WTC11 (cell line): ENCODE measurements around the gene CCDC51. TPM values are rescaled to one million over a fixed set of nuclear protein-coding genes. Genes with fewer than 3 reads are reported as not detected.
A peak's percentile ranks its signal among the peaks of the same experiment; 100 is the strongest.

Experiments used
- ATAC-seq: fragments of 200-7000 bp; cut with Tn5 transposase; 2 replicates; pipeline ENCODE4 v1.10.0; 2021; ENCODE audit warnings: mild to moderate bottlenecking, moderate library complexity
- CTCF ChIA-PET: fragments of 300-600 bp; sonication (Branson Sonifier 250); formaldehyde crosslinking; loops from one replicate; lab custom pipeline; 2021; ENCODE audit warnings: antibody characterized with exemption; lab: Charles Lee
- POLR2A ChIA-PET: fragments of 350-600 bp; sonication (Branson Sonifier 250); formaldehyde crosslinking; loops from one replicate; lab custom pipeline; 2021; ENCODE audit warnings: antibody characterized with exemption; lab: Charles Lee
- DNase-seq: peaks from one replicate; pipeline ENCODE4 v3.0.0; 2021; ENCODE audit warnings: low spot score
- H3K27ac Mint-ChIP-seq: 2 replicates; pipeline ENCODE4 v1.8.0; 2021; ENCODE audit warnings: mixed read lengths
- H3K27me3 Mint-ChIP-seq: 2 replicates; pipeline ENCODE4 v1.8.0; 2021; ENCODE audit warnings: low read depth, mild to moderate bottlenecking, moderate library complexity, mixed read lengths
- H3K36me3 Mint-ChIP-seq: 2 replicates; pipeline ENCODE4 v1.8.0; 2021; ENCODE audit warnings: mixed read lengths
- H3K4me1 Mint-ChIP-seq: 2 replicates; pipeline ENCODE4 v1.8.0; 2022; ENCODE audit warnings: mixed read lengths
- H3K4me3 Mint-ChIP-seq: 2 replicates; pipeline ENCODE4 v1.8.0; 2021; ENCODE audit warnings: mild to moderate bottlenecking, moderate library complexity, mixed read lengths
- H3K9me3 Mint-ChIP-seq: 2 replicates; pipeline ENCODE4 v1.8.0; 2021; ENCODE audit warnings: mixed read lengths
- HMGA2 ChIP-seq: fragments of 250-450 bp; sonication (Bioruptor Pico); IDR thresholded peaks from 2 replicates; pipeline ENCODE4 v1.4.0; 2021; ENCODE audit warnings: mild to moderate bottlenecking, moderate library complexity
- JUN ChIP-seq: sonication (generic); formaldehyde crosslinking; IDR thresholded peaks from 2 replicates; pipeline ENCODE4 v1.8.0; 2023; ENCODE audit warnings: mild to moderate bottlenecking, missing genetic modification reagents
- NFATC4 ChIP-seq: fragments of 250-450 bp; sonication (Bioruptor Pico); IDR thresholded peaks from 2 replicates; pipeline ENCODE4 v1.9.0; 2021; ENCODE audit warnings: mild to moderate bottlenecking
- TP53 ChIP-seq: sonication (generic); formaldehyde crosslinking; IDR thresholded peaks from 2 replicates; pipeline ENCODE4 v1.8.1; 2023; ENCODE audit warnings: mild to moderate bottlenecking, missing genetic modification reagents
- total RNA-seq: library from RNA; stranded (reverse); gene quantifications from 3 replicates; pipeline ENCODE4 v1.2.3, GENCODE V29; 2021
- TF ChIP-seq, protein P1 (sequence below): sonication (generic); formaldehyde crosslinking; IDR thresholded peaks from 2 replicates; pipeline ENCODE4 v1.8.1; 2022; ENCODE audit warnings: mild to moderate bottlenecking, missing genetic modification reagents, moderate library complexity, borderline replicate concordance
- TF ChIP-seq, protein P2 (sequence below): sonication (generic); formaldehyde crosslinking; IDR thresholded peaks from 2 replicates; pipeline ENCODE4 v1.8.0; 2022; ENCODE audit warnings: mild to moderate bottlenecking, missing genetic modification reagents
- TF ChIP-seq, protein P3 (sequence below): sonication (generic); formaldehyde crosslinking; IDR thresholded peaks from 2 replicates; pipeline ENCODE4 v1.8.1; 2023; ENCODE audit warnings: mild to moderate bottlenecking, missing genetic modification reagents
- TF ChIP-seq, protein P4 (sequence below): sonication (generic); formaldehyde crosslinking; IDR thresholded peaks from 2 replicates; pipeline ENCODE4 v1.8.1; 2023; ENCODE audit warnings: mild to moderate bottlenecking, missing genetic modification reagents
- TF ChIP-seq, protein P5 (sequence below): sonication (generic); formaldehyde crosslinking; conservative IDR thresholded peaks from 2 replicates; pipeline ENCODE4 v1.8.1; 2022; ENCODE audit warnings: mild to moderate bottlenecking, missing genetic modification reagents
- TF ChIP-seq, protein P6 (sequence below): sonication (generic); formaldehyde crosslinking; IDR thresholded peaks from 2 replicates; pipeline ENCODE4 v1.8.1; 2023; ENCODE audit warnings: mild to moderate bottlenecking, moderate library complexity, missing genetic modification reagents
- TF ChIP-seq, protein P7 (sequence below): sonication (generic); formaldehyde crosslinking; IDR thresholded peaks from 2 replicates; pipeline ENCODE4 v1.8.0; 2022; ENCODE audit warnings: missing genetic modification reagents
- TF ChIP-seq, protein P8 (sequence below): sonication (generic); formaldehyde crosslinking; IDR thresholded peaks from 2 replicates; pipeline ENCODE4 v1.8.1; 2023; ENCODE audit warnings: mild to moderate bottlenecking, missing genetic modification reagents, borderline replicate concordance
- TF ChIP-seq, protein P9 (sequence below): fragments of 250-450 bp; sonication (Bioruptor Pico); IDR thresholded peaks from 2 replicates; pipeline ENCODE4 v1.9.0; 2021; ENCODE audit warnings: mild to moderate bottlenecking, borderline replicate concordance

Gene CCDC51
- total RNA-seq, 1 experiment from 2014 or later: 25.1 TPM

DNA sequence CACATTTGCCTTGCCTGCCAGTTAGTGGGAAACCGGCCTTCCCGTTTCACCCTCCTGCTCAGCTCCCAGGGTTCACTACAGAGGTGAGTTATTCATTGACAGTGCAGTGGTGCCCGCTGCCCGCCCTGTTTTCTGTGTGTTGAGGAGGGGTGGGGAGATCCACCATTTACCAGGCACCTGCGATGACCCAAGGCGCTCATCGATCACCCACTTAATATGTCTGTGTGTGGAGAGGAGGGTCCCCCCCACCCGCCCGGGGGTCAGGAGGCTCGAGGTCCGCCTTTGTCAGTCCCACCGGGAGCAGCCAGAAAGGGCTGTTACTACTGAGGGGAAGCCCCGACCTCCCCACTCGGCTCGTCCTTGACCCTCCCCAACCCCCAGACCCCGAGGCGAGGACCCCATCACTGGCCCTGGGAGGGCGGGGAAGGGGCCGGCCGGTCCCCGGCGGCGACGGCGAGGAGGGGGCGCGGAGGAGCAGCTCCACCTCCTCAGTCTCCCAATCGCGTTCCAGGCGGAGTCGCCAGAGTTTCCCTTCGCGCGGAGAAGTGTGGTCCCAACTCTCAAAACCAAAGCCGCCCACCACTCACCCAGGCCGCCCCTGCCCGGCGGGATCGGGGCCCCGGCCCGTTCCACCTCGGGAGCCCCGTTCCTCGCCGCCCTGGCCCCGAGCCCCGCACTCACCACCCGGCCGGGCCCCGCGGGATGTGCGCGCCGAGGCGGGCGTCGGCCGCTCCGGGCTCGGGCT is 11.2 kb downstream of the CCDC51 start:
- Mint-ChIP-seq H3K36me3 (peaks cover 23% of the 10 kb centered on the region), H3K4me3 (peak overlapping the region; percentile 75), H3K9me3 (no peaks in the 10 kb centered on the region), H3K4me1 (peaks cover 59% of the 10 kb centered on the region), H3K27me3 (no peaks in the 10 kb centered on the region), H3K27ac (peak overlapping the region; percentile 86)
- DNase-seq (peak; percentile 65), ATAC-seq (0 out of 2 replicates have a peak, but pooled peaks have one; percentile 0)
- ChIA-PET CTCF (interaction anchor here (0.7 to 8.2 kb wide), 7 partner anchors 11 to 234 kb away, joined by 3 to 142 read pairs (median 5); partner anchors contain the start of genes CCDC51 and TMA7), POLR2A (interaction anchor here (0.9 to 3.7 kb wide), 7 partner anchors 11 to 185 kb away, joined by 3 to 15 read pairs (median 4); partner anchors contain the start of genes ATRIP, CCDC51, PFKFB4 and TMA7)
- TF ChIP-seq, protein P1, sequence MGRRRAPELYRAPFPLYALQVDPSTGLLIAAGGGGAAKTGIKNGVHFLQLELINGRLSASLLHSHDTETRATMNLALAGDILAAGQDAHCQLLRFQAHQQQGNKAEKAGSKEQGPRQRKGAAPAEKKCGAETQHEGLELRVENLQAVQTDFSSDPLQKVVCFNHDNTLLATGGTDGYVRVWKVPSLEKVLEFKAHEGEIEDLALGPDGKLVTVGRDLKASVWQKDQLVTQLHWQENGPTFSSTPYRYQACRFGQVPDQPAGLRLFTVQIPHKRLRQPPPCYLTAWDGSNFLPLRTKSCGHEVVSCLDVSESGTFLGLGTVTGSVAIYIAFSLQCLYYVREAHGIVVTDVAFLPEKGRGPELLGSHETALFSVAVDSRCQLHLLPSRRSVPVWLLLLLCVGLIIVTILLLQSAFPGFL (CRISPR knock-in tag): no peak
- TF ChIP-seq, protein P2, sequence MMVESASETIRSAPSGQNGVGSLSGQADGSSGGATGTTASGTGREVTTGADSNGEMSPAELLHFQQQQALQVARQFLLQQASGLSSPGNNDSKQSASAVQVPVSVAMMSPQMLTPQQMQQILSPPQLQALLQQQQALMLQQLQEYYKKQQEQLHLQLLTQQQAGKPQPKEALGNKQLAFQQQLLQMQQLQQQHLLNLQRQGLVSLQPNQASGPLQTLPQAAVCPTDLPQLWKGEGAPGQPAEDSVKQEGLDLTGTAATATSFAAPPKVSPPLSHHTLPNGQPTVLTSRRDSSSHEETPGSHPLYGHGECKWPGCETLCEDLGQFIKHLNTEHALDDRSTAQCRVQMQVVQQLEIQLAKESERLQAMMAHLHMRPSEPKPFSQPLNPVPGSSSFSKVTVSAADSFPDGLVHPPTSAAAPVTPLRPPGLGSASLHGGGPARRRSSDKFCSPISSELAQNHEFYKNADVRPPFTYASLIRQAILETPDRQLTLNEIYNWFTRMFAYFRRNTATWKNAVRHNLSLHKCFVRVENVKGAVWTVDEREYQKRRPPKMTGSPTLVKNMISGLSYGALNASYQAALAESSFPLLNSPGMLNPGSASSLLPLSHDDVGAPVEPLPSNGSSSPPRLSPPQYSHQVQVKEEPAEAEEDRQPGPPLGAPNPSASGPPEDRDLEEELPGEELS (CRISPR knock-in tag): 0 out of 2 replicates have a peak, but pooled peaks have one; percentile 14
- TF ChIP-seq, protein P3, sequence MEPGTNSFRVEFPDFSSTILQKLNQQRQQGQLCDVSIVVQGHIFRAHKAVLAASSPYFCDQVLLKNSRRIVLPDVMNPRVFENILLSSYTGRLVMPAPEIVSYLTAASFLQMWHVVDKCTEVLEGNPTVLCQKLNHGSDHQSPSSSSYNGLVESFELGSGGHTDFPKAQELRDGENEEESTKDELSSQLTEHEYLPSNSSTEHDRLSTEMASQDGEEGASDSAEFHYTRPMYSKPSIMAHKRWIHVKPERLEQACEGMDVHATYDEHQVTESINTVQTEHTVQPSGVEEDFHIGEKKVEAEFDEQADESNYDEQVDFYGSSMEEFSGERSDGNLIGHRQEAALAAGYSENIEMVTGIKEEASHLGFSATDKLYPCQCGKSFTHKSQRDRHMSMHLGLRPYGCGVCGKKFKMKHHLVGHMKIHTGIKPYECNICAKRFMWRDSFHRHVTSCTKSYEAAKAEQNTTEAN: no peak
- TF ChIP-seq NFATC4 (CRISPR knock-in tag) (peak; percentile 34; the same call in 1 of the 2 replicates), HMGA2 (no peak), TP53 (0 out of 2 replicates have a peak, but pooled peaks have one; percentile 24), JUN (CRISPR knock-in tag) (0 out of 2 replicates have a peak, but pooled peaks have one; percentile 35)
- TF ChIP-seq, protein P4, sequence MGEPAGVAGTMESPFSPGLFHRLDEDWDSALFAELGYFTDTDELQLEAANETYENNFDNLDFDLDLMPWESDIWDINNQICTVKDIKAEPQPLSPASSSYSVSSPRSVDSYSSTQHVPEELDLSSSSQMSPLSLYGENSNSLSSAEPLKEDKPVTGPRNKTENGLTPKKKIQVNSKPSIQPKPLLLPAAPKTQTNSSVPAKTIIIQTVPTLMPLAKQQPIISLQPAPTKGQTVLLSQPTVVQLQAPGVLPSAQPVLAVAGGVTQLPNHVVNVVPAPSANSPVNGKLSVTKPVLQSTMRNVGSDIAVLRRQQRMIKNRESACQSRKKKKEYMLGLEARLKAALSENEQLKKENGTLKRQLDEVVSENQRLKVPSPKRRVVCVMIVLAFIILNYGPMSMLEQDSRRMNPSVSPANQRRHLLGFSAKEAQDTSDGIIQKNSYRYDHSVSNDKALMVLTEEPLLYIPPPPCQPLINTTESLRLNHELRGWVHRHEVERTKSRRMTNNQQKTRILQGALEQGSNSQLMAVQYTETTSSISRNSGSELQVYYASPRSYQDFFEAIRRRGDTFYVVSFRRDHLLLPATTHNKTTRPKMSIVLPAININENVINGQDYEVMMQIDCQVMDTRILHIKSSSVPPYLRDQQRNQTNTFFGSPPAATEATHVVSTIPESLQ: no peak
- TF ChIP-seq, protein P5, sequence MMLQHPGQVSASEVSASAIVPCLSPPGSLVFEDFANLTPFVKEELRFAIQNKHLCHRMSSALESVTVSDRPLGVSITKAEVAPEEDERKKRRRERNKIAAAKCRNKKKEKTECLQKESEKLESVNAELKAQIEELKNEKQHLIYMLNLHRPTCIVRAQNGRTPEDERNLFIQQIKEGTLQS (CRISPR knock-in tag): no peak
- TF ChIP-seq, protein P6, sequence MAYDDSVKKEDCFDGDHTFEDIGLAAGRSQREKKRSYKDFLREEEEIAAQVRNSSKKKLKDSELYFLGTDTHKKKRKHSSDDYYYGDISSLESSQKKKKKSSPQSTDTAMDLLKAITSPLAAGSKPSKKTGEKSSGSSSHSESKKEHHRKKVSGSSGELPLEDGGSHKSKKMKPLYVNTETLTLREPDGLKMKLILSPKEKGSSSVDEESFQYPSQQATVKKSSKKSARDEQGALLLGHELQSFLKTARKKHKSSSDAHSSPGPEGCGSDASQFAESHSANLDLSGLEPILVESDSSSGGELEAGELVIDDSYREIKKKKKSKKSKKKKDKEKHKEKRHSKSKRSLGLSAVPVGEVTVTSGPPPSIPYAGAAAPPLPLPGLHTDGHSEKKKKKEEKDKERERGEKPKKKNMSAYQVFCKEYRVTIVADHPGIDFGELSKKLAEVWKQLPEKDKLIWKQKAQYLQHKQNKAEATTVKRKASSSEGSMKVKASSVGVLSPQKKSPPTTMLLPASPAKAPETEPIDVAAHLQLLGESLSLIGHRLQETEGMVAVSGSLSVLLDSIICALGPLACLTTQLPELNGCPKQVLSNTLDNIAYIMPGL (CRISPR knock-in tag): no peak
- TF ChIP-seq, protein P7, sequence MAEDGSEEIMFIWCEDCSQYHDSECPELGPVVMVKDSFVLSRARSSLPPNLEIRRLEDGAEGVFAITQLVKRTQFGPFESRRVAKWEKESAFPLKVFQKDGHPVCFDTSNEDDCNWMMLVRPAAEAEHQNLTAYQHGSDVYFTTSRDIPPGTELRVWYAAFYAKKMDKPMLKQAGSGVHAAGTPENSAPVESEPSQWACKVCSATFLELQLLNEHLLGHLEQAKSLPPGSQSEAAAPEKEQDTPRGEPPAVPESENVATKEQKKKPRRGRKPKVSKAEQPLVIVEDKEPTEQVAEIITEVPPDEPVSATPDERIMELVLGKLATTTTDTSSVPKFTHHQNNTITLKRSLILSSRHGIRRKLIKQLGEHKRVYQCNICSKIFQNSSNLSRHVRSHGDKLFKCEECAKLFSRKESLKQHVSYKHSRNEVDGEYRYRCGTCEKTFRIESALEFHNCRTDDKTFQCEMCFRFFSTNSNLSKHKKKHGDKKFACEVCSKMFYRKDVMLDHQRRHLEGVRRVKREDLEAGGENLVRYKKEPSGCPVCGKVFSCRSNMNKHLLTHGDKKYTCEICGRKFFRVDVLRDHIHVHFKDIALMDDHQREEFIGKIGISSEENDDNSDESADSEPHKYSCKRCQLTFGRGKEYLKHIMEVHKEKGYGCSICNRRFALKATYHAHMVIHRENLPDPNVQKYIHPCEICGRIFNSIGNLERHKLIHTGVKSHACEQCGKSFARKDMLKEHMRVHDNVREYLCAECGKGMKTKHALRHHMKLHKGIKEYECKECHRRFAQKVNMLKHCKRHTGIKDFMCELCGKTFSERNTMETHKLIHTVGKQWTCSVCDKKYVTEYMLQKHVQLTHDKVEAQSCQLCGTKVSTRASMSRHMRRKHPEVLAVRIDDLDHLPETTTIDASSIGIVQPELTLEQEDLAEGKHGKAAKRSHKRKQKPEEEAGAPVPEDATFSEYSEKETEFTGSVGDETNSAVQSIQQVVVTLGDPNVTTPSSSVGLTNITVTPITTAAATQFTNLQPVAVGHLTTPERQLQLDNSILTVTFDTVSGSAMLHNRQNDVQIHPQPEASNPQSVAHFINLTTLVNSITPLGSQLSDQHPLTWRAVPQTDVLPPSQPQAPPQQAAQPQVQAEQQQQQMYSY (CRISPR knock-in tag): no peak
- TF ChIP-seq, protein P8, sequence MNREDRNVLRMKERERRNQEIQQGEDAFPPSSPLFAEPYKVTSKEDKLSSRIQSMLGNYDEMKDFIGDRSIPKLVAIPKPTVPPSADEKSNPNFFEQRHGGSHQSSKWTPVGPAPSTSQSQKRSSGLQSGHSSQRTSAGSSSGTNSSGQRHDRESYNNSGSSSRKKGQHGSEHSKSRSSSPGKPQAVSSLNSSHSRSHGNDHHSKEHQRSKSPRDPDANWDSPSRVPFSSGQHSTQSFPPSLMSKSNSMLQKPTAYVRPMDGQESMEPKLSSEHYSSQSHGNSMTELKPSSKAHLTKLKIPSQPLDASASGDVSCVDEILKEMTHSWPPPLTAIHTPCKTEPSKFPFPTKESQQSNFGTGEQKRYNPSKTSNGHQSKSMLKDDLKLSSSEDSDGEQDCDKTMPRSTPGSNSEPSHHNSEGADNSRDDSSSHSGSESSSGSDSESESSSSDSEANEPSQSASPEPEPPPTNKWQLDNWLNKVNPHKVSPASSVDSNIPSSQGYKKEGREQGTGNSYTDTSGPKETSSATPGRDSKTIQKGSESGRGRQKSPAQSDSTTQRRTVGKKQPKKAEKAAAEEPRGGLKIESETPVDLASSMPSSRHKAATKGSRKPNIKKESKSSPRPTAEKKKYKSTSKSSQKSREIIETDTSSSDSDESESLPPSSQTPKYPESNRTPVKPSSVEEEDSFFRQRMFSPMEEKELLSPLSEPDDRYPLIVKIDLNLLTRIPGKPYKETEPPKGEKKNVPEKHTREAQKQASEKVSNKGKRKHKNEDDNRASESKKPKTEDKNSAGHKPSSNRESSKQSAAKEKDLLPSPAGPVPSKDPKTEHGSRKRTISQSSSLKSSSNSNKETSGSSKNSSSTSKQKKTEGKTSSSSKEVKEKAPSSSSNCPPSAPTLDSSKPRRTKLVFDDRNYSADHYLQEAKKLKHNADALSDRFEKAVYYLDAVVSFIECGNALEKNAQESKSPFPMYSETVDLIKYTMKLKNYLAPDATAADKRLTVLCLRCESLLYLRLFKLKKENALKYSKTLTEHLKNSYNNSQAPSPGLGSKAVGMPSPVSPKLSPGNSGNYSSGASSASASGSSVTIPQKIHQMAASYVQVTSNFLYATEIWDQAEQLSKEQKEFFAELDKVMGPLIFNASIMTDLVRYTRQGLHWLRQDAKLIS (CRISPR knock-in tag): no peak
- TF ChIP-seq, protein P9, sequence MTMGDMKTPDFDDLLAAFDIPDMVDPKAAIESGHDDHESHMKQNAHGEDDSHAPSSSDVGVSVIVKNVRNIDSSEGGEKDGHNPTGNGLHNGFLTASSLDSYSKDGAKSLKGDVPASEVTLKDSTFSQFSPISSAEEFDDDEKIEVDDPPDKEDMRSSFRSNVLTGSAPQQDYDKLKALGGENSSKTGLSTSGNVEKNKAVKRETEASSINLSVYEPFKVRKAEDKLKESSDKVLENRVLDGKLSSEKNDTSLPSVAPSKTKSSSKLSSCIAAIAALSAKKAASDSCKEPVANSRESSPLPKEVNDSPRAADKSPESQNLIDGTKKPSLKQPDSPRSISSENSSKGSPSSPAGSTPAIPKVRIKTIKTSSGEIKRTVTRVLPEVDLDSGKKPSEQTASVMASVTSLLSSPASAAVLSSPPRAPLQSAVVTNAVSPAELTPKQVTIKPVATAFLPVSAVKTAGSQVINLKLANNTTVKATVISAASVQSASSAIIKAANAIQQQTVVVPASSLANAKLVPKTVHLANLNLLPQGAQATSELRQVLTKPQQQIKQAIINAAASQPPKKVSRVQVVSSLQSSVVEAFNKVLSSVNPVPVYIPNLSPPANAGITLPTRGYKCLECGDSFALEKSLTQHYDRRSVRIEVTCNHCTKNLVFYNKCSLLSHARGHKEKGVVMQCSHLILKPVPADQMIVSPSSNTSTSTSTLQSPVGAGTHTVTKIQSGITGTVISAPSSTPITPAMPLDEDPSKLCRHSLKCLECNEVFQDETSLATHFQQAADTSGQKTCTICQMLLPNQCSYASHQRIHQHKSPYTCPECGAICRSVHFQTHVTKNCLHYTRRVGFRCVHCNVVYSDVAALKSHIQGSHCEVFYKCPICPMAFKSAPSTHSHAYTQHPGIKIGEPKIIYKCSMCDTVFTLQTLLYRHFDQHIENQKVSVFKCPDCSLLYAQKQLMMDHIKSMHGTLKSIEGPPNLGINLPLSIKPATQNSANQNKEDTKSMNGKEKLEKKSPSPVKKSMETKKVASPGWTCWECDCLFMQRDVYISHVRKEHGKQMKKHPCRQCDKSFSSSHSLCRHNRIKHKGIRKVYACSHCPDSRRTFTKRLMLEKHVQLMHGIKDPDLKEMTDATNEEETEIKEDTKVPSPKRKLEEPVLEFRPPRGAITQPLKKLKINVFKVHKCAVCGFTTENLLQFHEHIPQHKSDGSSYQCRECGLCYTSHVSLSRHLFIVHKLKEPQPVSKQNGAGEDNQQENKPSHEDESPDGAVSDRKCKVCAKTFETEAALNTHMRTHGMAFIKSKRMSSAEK (CRISPR knock-in tag): no peak
